NCI-H2227 (cell line): ENCODE results near the gene APOA1.

Experiments
- DNase-seq: peaks from one replicate; lab custom pipeline; 2025; ENCODE audit not compliant: unreplicated experiment; lab: John Stamatoyannopoulos, UW

Gene APOA1

GRCh38 chr11:116837231-116838091, at the start of gene APOA1:
Gene APOA1, minus strand, starts transcription at chr11:116837622. Its CDS starts 235 bp downstream, at chr11:116837387.
- DNase-seq = no peak

DNA sequence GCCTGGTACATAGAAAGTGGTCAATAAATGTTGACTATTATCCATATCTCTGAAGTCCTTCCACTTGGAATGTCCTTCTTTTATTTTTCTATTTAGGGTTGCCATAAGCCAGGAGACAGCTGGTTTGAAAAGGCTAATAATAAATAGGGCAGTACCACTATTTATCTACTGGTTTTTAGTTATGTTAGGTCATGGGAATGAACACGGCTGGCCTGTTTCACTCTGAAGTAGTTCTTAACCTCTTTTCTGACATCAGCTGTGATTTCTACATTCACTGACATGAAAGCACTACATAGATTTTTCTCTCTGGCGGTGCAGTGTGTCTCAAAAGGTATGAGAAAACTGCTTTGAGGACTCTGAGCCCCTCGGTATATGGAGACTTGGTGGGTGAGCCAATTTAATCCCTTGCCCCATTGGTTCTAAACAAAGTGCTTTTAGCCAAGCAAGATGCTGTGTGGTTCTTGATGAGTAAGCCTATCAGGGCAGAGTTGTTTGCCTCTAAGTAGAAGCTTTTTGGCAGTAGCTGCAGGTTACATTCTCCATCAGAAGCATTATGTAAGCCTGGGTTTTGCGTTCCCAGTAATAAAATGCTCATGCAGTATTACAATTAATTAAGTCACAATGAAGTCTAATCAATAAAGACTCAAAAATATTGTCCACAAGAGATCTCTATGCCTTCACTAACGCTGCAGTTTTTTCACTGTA, 48.7 kb upstream of the APOA1 start:
- DNase-seq = no peak

DNA sequence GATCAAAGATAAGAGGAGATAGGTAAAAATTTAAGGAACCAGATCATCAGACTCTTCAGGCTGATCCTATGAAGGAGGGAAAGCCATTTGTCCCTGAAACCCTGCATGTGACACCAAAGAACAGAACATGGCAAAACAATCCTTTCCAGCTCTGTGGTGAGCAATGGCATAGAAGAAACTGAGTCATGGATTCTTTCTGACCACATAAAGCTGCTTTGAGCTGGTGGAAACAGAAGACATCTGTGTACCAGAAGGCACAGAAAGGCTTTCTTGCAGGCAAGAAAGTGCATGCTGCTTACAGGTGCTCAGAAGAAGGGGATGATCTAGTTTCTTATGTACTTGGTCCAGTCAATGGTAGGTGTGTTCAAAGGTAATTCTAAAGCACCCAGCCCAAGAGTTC, 45.0 kb upstream of the APOA1 start:
- no peak for DNase-seq

DNA sequence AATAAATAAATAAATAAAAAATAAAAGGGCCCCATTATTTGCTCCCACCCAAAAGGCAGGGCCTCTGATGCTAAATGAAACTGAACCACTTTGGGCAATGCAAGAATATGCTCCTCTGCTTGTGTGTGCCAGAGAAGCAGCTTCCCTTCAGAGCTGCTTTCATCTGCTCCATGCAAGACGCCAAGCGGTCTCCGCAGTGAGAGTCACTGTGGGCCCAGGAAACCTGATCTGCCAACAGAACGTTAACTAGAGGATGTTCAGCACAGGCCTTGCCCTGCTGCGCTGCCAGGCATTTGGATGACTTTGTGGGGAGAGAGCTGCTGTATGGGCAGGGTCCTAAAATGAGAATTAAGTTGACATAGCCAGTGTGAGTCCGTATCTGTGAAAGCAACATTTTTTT, 43.7 kb upstream of the APOA1 start:
- no peak for DNase-seq

GRCh38 chr11:116879800-116880625, 42.6 kb upstream of the APOA1 start:
- DNase-seq = peak; percentile 60

GRCh38 chr11:116876656-116877055, 39.2 kb upstream of the APOA1 start:
- no peak for DNase-seq

DNA sequence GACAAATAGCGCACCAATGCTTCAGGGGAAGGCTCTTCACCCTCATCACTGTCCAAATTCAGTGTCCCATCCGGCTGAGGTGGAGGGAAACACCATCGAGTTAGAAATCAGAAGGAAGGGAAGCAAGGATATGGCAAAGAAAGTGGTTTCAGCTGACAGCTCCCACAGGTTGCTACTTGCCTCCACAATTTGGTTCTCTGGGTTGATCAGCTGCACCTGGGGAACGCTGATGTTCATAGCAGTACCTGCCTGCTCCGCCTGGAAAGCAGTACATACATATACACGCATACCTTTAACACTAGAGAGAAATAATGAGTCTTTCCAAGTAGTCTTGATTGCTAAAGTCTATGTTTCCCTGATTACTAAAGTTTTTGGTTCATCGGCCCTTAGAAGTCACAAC, 37.8 kb upstream of the APOA1 start:
- no peak for DNase-seq

DNA sequence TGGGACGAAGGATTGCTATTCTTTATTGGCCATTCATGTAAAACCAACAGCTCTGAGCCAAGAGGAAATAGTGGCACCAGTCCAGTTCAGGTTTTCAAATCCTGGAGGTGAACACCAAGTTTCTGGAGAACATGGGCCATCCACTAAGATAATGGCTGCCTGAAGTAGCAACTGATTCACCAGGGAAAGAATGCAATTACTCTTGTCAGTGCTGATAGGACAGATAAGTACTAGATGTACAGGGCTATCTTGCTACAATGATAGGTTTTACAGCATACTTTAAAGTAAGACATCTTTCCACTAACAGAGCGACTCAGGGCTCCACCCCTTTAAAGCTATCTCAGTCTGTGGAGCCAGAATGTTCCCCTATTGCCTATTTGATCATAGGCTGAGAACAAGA, 36.8 kb upstream of the APOA1 start:
- DNase-seq = no peak

- DNase-seq = no peak
These were observed 36.0 kb upstream of the APOA1 start for GRCh38 chr11:116873381-116873780.

GRCh38 chr11:116871248-116871647, 33.8 kb upstream of the APOA1 start:
- no peak for DNase-seq

DNA sequence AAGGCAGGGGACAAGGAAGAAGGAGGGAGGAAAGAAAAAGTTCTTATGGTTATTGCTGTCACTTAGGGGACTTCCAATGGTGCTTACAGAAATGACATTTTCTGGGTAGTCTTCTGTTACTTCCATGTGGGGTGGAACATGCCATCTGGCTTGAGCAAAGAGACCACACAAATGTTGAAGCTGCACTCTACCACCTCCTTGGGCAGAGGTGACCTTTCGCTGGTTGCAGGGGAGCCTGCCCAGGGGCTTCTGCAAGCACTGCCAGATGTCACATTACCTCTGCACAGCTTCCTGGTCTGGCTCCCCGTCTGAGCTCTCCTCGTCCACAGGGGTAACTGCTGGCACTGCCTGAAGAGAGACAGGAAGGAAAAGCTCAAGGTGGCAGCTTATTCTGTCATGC, 32.6 kb upstream of the APOA1 start:
- no peak for DNase-seq

- DNase-seq = no peak
These were observed 32.2 kb upstream of the APOA1 start for GRCh38 chr11:116869610-116870009.

DNA sequence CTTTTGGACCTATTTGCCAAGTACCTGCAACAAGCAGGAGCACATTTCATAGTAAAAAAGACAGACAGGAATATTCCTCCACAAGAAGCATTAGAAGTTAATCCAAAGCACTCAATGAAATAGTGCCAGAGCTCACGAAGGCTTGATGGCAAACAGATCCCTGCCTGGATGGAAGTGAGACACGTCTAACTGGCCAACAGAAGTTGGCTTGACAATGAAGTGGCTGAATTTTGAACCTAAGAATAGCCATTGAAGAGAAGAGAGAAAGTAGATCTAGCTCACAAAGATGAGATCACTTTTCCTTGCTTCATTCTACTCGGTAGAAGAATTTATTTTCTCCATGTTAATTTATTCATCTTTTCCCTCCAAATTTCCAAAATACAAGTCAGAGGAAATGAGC, 30.6 kb upstream of the APOA1 start:
- no peak for DNase-seq

- no peak for DNase-seq
These were observed 30.2 kb upstream of the APOA1 start for GRCh38 chr11:116867619-116868018.

DNA sequence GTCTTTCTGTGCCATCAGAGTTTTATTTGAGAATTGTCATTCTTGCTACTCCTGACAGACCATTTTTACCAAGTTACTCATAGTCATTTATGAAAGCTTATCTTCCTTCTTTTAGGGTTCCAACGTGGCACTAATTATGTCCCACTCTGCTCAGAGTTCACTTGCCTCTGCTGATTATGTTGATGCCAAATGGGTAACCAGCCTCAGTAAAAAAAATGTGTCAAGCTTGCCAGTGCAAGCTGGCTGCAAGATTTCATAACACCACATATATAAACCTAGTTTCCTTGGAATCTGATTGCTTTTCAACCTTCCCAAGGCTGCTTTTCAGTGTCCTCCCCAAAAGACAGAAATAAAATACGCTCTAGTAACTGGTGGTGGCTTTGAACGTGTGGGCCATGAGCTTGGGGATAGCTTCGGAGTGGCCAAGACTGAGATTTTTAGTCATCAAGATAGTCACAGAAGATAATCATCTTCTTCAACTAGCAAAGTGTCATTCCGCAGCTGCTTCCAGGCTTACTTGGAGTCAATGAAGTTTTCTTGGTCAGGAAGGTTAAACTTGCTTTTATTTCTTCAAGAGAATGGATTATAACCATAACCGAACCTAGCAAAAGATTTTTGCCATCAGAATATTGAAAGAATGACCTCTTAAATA, 29.5 kb upstream of the APOA1 start:
- DNase-seq = no peak

DNA sequence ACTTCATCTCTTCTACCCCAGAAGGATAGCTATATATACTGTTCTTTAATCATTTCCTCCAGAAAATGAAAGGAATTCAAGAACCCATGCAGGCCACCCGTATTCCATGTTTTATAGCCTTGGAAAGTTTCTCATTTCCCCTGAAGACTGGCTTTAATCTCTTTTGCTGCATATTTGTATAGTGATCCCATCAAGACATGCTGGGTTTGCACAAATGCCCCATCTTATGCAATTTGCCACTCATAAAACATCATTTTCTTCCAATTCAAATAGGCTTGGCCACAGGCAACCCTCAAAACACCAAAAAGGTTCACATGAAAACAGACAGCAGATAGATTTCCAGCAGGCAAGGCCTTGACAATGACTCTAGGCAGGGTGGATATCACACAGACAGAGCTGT, 28.3 kb upstream of the APOA1 start:
- DNase-seq = no peak

DNA sequence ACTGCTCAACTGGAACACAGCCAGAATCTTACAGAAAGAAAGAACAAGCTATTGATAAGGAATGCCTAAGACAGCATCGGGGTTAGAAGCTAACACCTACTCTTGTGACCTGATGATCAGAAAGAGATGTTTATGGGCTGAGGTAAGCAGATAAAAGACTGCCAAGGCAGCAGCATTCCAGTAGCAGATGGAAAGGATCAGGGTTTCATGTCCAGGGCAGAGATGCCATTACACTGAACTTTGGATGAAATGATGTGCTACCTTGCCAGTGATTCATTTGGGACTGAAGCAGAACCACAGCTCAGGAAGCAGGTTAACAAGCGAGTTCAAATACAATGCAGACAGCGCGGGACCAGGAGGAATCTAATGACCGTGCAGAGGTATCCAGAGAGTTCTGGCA, 27.1 kb upstream of the APOA1 start:
- DNase-seq = no peak

DNA sequence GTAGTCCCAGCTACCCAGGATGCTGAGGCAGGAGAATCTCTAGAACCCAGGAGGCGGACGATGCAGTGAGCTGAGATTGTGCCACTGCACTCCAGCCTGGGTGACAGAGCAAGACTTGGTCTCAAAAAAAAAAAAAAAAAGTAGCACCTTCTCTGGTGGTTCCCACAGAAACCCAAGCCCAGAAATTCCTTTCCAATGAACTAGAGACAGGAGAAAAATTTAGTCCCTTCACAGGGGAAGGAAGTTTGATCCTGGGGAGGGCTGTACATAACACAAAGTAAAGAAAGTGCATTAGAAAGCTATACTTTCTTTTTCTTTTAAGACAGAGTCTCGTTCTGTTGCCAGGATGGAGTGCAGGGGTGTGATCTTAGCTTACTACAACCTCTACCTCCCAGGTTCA, 25.5 kb upstream of the APOA1 start:
- no peak for DNase-seq

- DNase-seq = no peak
These were observed 24.8 kb upstream of the APOA1 start for GRCh38 chr11:116862185-116862584.

- no peak for DNase-seq
These were observed 24.1 kb upstream of the APOA1 start for GRCh38 chr11:116861539-116861938.

- DNase-seq = no peak
These were observed 22.9 kb upstream of the APOA1 start for GRCh38 chr11:116860303-116860702.
